GM12891 (cell line): Measurements from ENCODE around the gene EFNA4.

ENCODE experiments used
- POLR2A ChIP-seq: IDR thresholded peaks from 2 replicates; pipeline ENCODE4 v1.6.1; 2011; ENCODE audit warnings: low read depth, low read length, control low read depth
- TAF1 ChIP-seq: IDR thresholded peaks from 2 replicates; pipeline ENCODE4 v1.6.1; 2011; ENCODE audit warnings: low read depth, low read length, control low read depth

DNA sequence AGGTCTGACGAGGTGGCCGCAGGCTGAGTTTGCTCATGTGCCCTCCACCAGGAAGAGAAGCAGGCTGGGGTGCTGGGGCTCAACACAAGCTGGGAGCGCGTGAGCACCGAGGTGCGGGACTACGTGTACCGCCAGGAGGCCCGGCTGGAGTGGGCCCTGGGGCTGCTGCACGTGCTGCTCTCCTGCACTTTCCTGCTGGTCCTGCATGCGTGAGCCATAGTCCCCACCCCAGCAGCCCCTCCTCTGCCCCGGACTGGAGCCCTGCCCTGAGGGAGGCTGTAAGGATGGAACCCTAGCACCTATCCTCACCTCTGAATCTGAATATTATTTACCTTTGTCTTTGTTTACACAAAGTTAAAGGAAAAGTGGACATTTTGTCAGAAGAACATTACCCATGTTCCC, 20.2 kb upstream of the EFNA4 start:
- TF ChIP-seq TAF1 (no peak), POLR2A (no peak)
